Liver (tissue), 9 donors: ENCODE measurements around the gene CAB39. TPM values are rescaled to one million over a fixed set of nuclear protein-coding genes. Genes with fewer than 3 reads are reported as not detected.

ENCODE experiments used
- DNase-seq: peaks from one replicate; pipeline ENCODE4 v3.0.0-alpha.2; 2017; ENCODE audit warnings: low spot score
- H3K27ac ChIP-seq, 2 donors: one replicate each; pipeline ENCODE4 v1.7.0; 2013; ENCODE audit warnings: inconsistent platforms in 2 of 2, low read length in 2 of 2, control low read depth in 1 of 2, low read depth in 1 of 2, mild to moderate bottlenecking in 1 of 2
- H3K27me3 ChIP-seq, 4 donors: one replicate each; pipeline versions ENCODE4 v1.6.1 to v1.7.0; 2013; ENCODE audit warnings: low read length in 3 of 4, inconsistent platforms in 1 of 4, mild to moderate bottlenecking in 1 of 4, moderate library complexity in 1 of 4; ENCODE audit not compliant: control insufficient read depth in 4 of 4, insufficient read depth in 4 of 4
- H3K36me3 ChIP-seq, 4 donors: one replicate each; pipeline versions ENCODE4 v1.6.1 to v1.7.0; 2013; ENCODE audit warnings: low read length in 3 of 4, mild to moderate bottlenecking in 3 of 4, low read depth in 1 of 4, moderate library complexity in 1 of 4; ENCODE audit not compliant: control insufficient read depth in 4 of 4, insufficient read depth in 3 of 4
- H3K4me1 ChIP-seq, 4 donors: one replicate each; pipeline versions ENCODE4 v1.6.1 to v1.7.0; 2013; ENCODE audit warnings: low read length in 3 of 4, mild to moderate bottlenecking in 3 of 4, moderate library complexity in 1 of 4; ENCODE audit not compliant: control insufficient read depth in 4 of 4, insufficient read depth in 4 of 4
- H3K4me3 ChIP-seq, 3 donors: one replicate each; pipeline versions ENCODE4 v1.6.1 to v1.7.0; 2013; ENCODE audit warnings: low read length in 3 of 3, control low read depth in 1 of 3, low read depth in 1 of 3, mild to moderate bottlenecking in 1 of 3
- H3K9ac ChIP-seq, 2 donors: one replicate each; pipeline ENCODE4 v1.7.0; 2013; ENCODE audit warnings: low read length in 2 of 2, mild to moderate bottlenecking in 2 of 2, moderate library complexity in 2 of 2, control low read depth in 1 of 2, low read depth in 1 of 2
- H3K9me3 ChIP-seq, 4 donors: one replicate each; pipeline versions ENCODE4 v1.6.1 to v1.7.0; 2013; ENCODE audit warnings: low read length in 3 of 4; ENCODE audit not compliant: control insufficient read depth in 4 of 4
- FOXA2 ChIP-seq: IDR thresholded peaks from 2 replicates; pipeline ENCODE4 v1.6.1; 2016; ENCODE audit warnings: antibody characterized with exemption
- GABPA ChIP-seq, 2 donors: IDR thresholded peaks in 1 of 2; conservative IDR thresholded peaks in 1 of 2; 2 replicates each; pipeline ENCODE4 v1.6.1; 2016; ENCODE audit warnings: antibody characterized with exemption in 2 of 2, mild to moderate bottlenecking in 1 of 2, moderate library complexity in 1 of 2
- HNF4A ChIP-seq, 2 donors: conservative IDR thresholded peaks; 2 replicates each; pipeline ENCODE4 v1.6.1; 2016; ENCODE audit warnings: antibody characterized with exemption in 2 of 2, mild to moderate bottlenecking in 2 of 2
- HNF4G ChIP-seq: IDR thresholded peaks from 2 replicates; pipeline ENCODE4 v1.6.1; 2016; ENCODE audit warnings: antibody characterized with exemption
- NR2F2 ChIP-seq: IDR thresholded peaks from 2 replicates; pipeline ENCODE4 v1.6.1; 2016; ENCODE audit warnings: antibody characterized with exemption
- RAD21 ChIP-seq, 2 donors: IDR thresholded peaks; 2 replicates each; pipeline ENCODE4 v1.6.1; 2016; ENCODE audit warnings: antibody characterized with exemption in 2 of 2, mild to moderate bottlenecking in 2 of 2
- REST ChIP-seq: IDR thresholded peaks from 2 replicates; pipeline ENCODE4 v1.6.1; 2016; ENCODE audit warnings: antibody characterized with exemption, mild to moderate bottlenecking
- SP1 ChIP-seq: IDR thresholded peaks from 2 replicates; pipeline ENCODE4 v1.6.1; 2018; ENCODE audit warnings: antibody characterized with exemption, mild to moderate bottlenecking
- TAF1 ChIP-seq: conservative IDR thresholded peaks from 2 replicates; pipeline ENCODE4 v1.6.1; 2016; ENCODE audit warnings: antibody characterized with exemption, mild to moderate bottlenecking
- WGBS: extraction: QIAGEN DNeasy Blood & Tissue Kit; methylation state at CpG from one replicate; pipeline ENCODE4 v1.1.7; 2013; 5-methylcytosine and 5-hydroxymethylcytosine counted together
- polyA plus RNA-seq, 2 donors: library from polyadenylated mRNA; stranded (reverse) in 1 of 2; unstranded in 1 of 2; fragments of 200-250 nt in 1 of 2; fragments of >200 nt in 1 of 2; fragmentation: Nextera tagmentation in 1 of 2; extraction: Ambion mirVana in 1 of 2; gene quantifications; one replicate each; pipeline versions ENCODE4 v1.2.1 to v1.2.3, GENCODE V29; 2013 to 2015
- total RNA-seq, 2 donors: library from RNA; depleted of rRNA; stranded (reverse); fragments of >200 nt; gene quantifications; one replicate each; pipeline ENCODE4 v1.2.3, GENCODE V29; 2014
- TF ChIP-seq, protein P1 (sequence below): fragments of 150-350 bp; IDR thresholded peaks from 2 replicates; pipeline ENCODE4 v1.5.1; 2017; ENCODE audit warnings: improper control_type of control experiment, low read depth, low read length; ENCODE audit not compliant: missing input control
- TF ChIP-seq, protein P2 (sequence below): IDR thresholded peaks from 2 replicates; pipeline ENCODE4 v1.6.1; 2016; ENCODE audit warnings: antibody characterized with exemption
- donor health status: healthy.
- donor health status: healthy.
- donor health status: healthy.
- donor health status: healthy.
- donor health status: healthy.

The CAB39 gene
- total and polyA plus RNA-seq, 4 donors, result 9.2 to 39.8 (median 26.5) TPM

DNA sequence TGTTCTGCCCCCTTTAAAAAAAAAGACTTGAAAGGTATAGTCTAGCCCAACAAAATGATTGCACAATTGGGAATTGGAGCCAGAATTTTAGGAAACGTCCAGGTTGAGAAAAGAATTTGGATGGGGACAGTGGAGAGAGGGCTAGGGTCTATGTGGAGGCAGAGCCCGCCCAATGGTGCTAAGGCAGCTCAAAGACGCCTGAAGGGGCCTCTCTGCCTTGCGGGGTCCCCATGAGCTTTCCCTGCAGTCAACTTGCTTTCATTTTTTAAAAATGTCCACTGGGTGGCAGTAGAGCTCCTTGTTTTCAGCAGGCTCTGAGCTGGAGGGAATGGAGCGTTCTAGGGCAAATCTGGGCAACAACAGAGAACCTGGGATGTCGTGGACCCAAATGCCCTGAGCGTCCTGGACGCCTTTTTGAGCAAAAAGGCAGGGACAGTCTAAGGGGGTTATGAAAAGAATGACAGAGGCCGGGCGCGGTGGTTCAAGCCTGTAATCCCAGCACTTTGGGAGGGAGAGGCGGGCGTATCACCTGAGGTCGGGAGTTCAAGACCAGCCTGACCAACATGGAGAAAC is 111.8 kb downstream of the CAB39 start:
- no peak for DNase-seq
- H3K4me1 ChIP-seq, result peaks cover 2 to 10% (median 7%) of the 10 kb centered on the region in 4 donors
- peak overlapping the region in 1 of 2 donors; percentile 50 for H3K9ac ChIP-seq
- WGBS, result 22% methylated on average over 14 of the region's 14 CpGs
- peak overlapping the region; percentile 54 to 67 (median 65) for H3K4me3 ChIP-seq
- no peak for TF ChIP-seq TAF1
- no peak for TF ChIP-seq REST
- TF ChIP-seq RAD21 (IDR thresholded peaks at IDR 0.05), result peak; percentile 86 to 88
- no peak for TF ChIP-seq NR2F2
- no peak for TF ChIP-seq SP1
- no peak for TF ChIP-seq HNF4G
- TF ChIP-seq HNF4A (conservative IDR thresholded peaks at IDR 0.05), result no peak
- no peak for TF ChIP-seq GABPA (IDR thresholded peaks at IDR 0.05 in 1 of 2, conservative IDR thresholded peaks at IDR 0.05 in 1 of 2)
- TF ChIP-seq, protein P1, sequence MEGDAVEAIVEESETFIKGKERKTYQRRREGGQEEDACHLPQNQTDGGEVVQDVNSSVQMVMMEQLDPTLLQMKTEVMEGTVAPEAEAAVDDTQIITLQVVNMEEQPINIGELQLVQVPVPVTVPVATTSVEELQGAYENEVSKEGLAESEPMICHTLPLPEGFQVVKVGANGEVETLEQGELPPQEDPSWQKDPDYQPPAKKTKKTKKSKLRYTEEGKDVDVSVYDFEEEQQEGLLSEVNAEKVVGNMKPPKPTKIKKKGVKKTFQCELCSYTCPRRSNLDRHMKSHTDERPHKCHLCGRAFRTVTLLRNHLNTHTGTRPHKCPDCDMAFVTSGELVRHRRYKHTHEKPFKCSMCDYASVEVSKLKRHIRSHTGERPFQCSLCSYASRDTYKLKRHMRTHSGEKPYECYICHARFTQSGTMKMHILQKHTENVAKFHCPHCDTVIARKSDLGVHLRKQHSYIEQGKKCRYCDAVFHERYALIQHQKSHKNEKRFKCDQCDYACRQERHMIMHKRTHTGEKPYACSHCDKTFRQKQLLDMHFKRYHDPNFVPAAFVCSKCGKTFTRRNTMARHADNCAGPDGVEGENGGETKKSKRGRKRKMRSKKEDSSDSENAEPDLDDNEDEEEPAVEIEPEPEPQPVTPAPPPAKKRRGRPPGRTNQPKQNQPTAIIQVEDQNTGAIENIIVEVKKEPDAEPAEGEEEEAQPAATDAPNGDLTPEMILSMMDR, result peak; percentile 64
- TF ChIP-seq, protein P2, sequence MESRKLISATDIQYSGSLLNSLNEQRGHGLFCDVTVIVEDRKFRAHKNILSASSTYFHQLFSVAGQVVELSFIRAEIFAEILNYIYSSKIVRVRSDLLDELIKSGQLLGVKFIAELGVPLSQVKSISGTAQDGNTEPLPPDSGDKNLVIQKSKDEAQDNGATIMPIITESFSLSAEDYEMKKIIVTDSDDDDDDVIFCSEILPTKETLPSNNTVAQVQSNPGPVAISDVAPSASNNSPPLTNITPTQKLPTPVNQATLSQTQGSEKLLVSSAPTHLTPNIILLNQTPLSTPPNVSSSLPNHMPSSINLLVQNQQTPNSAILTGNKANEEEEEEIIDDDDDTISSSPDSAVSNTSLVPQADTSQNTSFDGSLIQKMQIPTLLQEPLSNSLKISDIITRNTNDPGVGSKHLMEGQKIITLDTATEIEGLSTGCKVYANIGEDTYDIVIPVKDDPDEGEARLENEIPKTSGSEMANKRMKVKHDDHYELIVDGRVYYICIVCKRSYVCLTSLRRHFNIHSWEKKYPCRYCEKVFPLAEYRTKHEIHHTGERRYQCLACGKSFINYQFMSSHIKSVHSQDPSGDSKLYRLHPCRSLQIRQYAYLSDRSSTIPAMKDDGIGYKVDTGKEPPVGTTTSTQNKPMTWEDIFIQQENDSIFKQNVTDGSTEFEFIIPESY, result no peak
- TF ChIP-seq FOXA2, result no peak
- no peaks in the 10 kb centered on the region for H3K9me3 ChIP-seq
- H3K27me3 ChIP-seq, result peaks cover 0 to 12% (median 3%) of the 10 kb centered on the region in 4 donors
- peaks cover 0 to 5% (median 2%) of the 10 kb centered on the region in 4 donors for H3K36me3 ChIP-seq
- H3K27ac ChIP-seq, result no peak overlapping the region

GRCh38 chr2:230825354-230825753 is 112.7 kb downstream of the CAB39 start:
- Histone ChIP-seq H3K27me3 (peaks cover 0 to 12% (median 4%) of the 10 kb centered on the region in 4 donors), H3K9ac (no peak overlapping the region), H3K4me3 (no peak overlapping the region), H3K36me3 (peaks cover 0 to 4% (median 1%) of the 10 kb centered on the region in 4 donors), H3K27ac (no peak overlapping the region), H3K9me3 (peaks cover 0 to 6% (median 5%) of the 10 kb centered on the region in 4 donors), H3K4me1 (peaks cover 2 to 10% (median 7%) of the 10 kb centered on the region in 4 donors)
- TF ChIP-seq REST (no peak), RAD21 (IDR thresholded peaks at IDR 0.05) (no peak)
- TF ChIP-seq, protein P1, result no peak
- WGBS, result 47% methylated on average over 1 of the region's 1 CpG
- DNase-seq, result no peak
